Neural cell (in vitro differentiated cells): ENCODE results near the gene KAT2A. TPM values are rescaled to one million over a fixed set of nuclear protein-coding genes. Genes with fewer than 3 reads are reported as not detected.

Experiments
- H2AFZ ChIP-seq: fragments of 200-600, 300-800 bp; sonication (generic), shearing (Covaris generic); 2 replicates; pipeline ENCODE4 v1.6.0; 2014; ENCODE audit warnings: low read depth, mild to moderate bottlenecking, antibody characterized with exemption, low read length, moderate library complexity
- H3F3A ChIP-seq: fragments of 200-600 bp; shearing (Covaris generic); 2 replicates; pipeline ENCODE4 v1.6.1; 2016; ENCODE audit warnings: mild to moderate bottlenecking, moderate library complexity, mixed read lengths, antibody characterized with exemption, low read length; ENCODE audit not compliant: insufficient read depth, poor library complexity, severe bottlenecking
- H3K27ac ChIP-seq: fragments of 200-600, 300-800 bp; sonication (generic), shearing (Covaris generic); 2 replicates; pipeline ENCODE4 v1.5.1; 2014; ENCODE audit warnings: mild to moderate bottlenecking, low read length, moderate library complexity
- H3K27me3 ChIP-seq: fragments of 300-800, 200-600 bp; sonication (generic), shearing (Covaris generic); 2 replicates; pipeline ENCODE4 v1.6.0; 2014; ENCODE audit warnings: mild to moderate bottlenecking, low read depth, low read length, moderate library complexity; ENCODE audit not compliant: insufficient read depth
- H3K36me3 ChIP-seq: fragments of 300-800, 200-600 bp; sonication (generic), shearing (Covaris generic); 2 replicates; pipeline ENCODE4 v1.5.1; 2014; ENCODE audit warnings: mild to moderate bottlenecking, antibody characterized with exemption, low read length, moderate library complexity; ENCODE audit not compliant: insufficient read depth
- H3K4me2 ChIP-seq: fragments of 300-800, 200-600 bp; sonication (generic), shearing (Covaris generic); 2 replicates; pipeline ENCODE4 v1.6.0; 2014; ENCODE audit warnings: mild to moderate bottlenecking, low read length
- H3K4me3 ChIP-seq: fragments of 300-800, 200-600 bp; sonication (generic), shearing (Covaris generic); 2 replicates; pipeline ENCODE4 v1.5.1; 2014; ENCODE audit warnings: mild to moderate bottlenecking, low read length, moderate library complexity
- H3K79me2 ChIP-seq: fragments of 200-600 bp; shearing (Covaris generic); replicated peaks from 2 replicates; pipeline ENCODE4 v1.6.0; 2014; ENCODE audit warnings: mild to moderate bottlenecking, low read length, moderate library complexity; ENCODE audit not compliant: insufficient read depth
- H3K9ac ChIP-seq: fragments of 300-800, 200-600 bp; sonication (generic), shearing (Covaris generic); 2 replicates; pipeline ENCODE4 v1.6.1; 2016; ENCODE audit warnings: mild to moderate bottlenecking, low read length, mixed read lengths
- H3K9me2 ChIP-seq: fragments of 200-600 bp; shearing (Covaris generic); 2 replicates; pipeline ENCODE4 v1.6.1; 2016; ENCODE audit warnings: mild to moderate bottlenecking, low read length, mixed read lengths; ENCODE audit not compliant: insufficient read depth
- H3K9me3 ChIP-seq: fragments of 200-600, 300-800 bp; sonication (generic), shearing (Covaris generic); 2 replicates; pipeline ENCODE4 v1.6.1; 2016; ENCODE audit warnings: mild to moderate bottlenecking, mixed run types, low read length, moderate library complexity, mixed read lengths
- H4K20me1 ChIP-seq: fragments of 200-600 bp; shearing (Covaris generic); 2 replicates; pipeline ENCODE4 v1.6.1; 2016; ENCODE audit warnings: mild to moderate bottlenecking, mixed run types; ENCODE audit not compliant: insufficient read depth
- EP300 ChIP-seq: fragments of 450-650 bp; conservative IDR thresholded peaks from 2 replicates; pipeline ENCODE4 v1.6.1; 2014; ENCODE audit warnings: antibody characterized with exemption, mild to moderate bottlenecking, moderate library complexity; ENCODE audit not compliant: poor library complexity, severe bottlenecking
- EZH2 ChIP-seq: fragments of 200-600, 300-800 bp; shearing (Covaris generic), sonication (generic); IDR thresholded peaks from 2 replicates; pipeline ENCODE4 v1.6.1; 2014; ENCODE audit warnings: antibody characterized with exemption, low read length, borderline replicate concordance, mild to moderate bottlenecking; ENCODE audit not compliant: insufficient read depth, poor library complexity, severe bottlenecking
- MXI1 ChIP-seq: fragments of 450-650 bp; conservative IDR thresholded peaks from 2 replicates; pipeline ENCODE4 v1.6.1; 2014; ENCODE audit warnings: antibody characterized with exemption, mild to moderate bottlenecking; ENCODE audit not compliant: poor library complexity, severe bottlenecking
- POLR2AphosphoS5 ChIP-seq: IDR thresholded peaks from 2 replicates; pipeline ENCODE4 v1.6.1; 2012
- RAD21 ChIP-seq: fragments of 450-650 bp; conservative IDR thresholded peaks from 2 replicates; pipeline ENCODE4 v1.6.1; 2014; ENCODE audit warnings: antibody characterized with exemption, mild to moderate bottlenecking, moderate library complexity
- SMC3 ChIP-seq: fragments of 450-650 bp; conservative IDR thresholded peaks from 2 replicates; pipeline ENCODE4 v1.6.1; 2014; ENCODE audit warnings: antibody characterized with exemption, mild to moderate bottlenecking, moderate library complexity; ENCODE audit not compliant: poor library complexity
- TAF1 ChIP-seq: IDR thresholded peaks from 2 replicates; pipeline ENCODE4 v1.6.1; 2012; ENCODE audit warnings: low read depth
- polyA plus RNA-seq: library from polyadenylated mRNA; depleted of rRNA; stranded (reverse); fragments of >200 nt; gene quantifications from 2 replicates; pipeline ENCODE4 v1.2.3, GENCODE V29; 2014
- TF ChIP-seq, protein P1 (sequence below): IDR thresholded peaks from 2 replicates; pipeline ENCODE4 v1.6.1; 2012; ENCODE audit warnings: borderline replicate concordance

KAT2A gene
- polyA plus RNA-seq, 1 donor from 2014 or later = 39.9 TPM

DNA sequence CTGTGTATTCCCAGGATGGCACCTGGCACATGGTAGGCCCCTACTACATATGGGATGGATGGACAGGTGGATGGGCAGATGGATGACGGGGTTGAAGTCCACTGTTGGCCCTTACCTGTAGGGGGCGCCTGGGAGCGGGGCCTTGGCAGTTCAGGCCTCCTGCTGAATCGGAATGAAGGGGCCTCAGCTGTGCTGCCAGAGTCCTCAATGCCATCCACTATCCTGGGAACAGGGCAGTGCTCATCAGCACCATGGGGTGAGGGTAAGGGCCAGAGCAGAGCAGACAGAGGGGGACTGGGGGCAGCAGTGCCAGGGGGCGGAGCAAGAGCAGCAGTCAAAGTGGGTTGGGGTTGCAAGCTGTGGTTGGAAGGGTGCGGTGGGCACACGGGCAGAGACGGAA lies 41.9 kb upstream of the KAT2A start:
- H3K27ac ChIP-seq = no peak overlapping the region
- H3K79me2 ChIP-seq = no peaks in the 10 kb centered on the region
- H3K9me3 ChIP-seq = no peaks in the 10 kb centered on the region
- H3F3A ChIP-seq = no peaks in the 10 kb centered on the region
- no peak overlapping the region for H3K9ac ChIP-seq
- no peak overlapping the region for H3K4me2 ChIP-seq
- no peaks in the 10 kb centered on the region for H3K9me2 ChIP-seq
- no peak for TF ChIP-seq POLR2AphosphoS5
- TF ChIP-seq TAF1 = no peak
- H3K36me3 ChIP-seq = no peaks in the 10 kb centered on the region
- no peak overlapping the region for H3K4me3 ChIP-seq
- H3K27me3 ChIP-seq = no peaks in the 10 kb centered on the region
- H4K20me1 ChIP-seq = no peaks in the 10 kb centered on the region
- no peak overlapping the region for H2AFZ ChIP-seq

DNA sequence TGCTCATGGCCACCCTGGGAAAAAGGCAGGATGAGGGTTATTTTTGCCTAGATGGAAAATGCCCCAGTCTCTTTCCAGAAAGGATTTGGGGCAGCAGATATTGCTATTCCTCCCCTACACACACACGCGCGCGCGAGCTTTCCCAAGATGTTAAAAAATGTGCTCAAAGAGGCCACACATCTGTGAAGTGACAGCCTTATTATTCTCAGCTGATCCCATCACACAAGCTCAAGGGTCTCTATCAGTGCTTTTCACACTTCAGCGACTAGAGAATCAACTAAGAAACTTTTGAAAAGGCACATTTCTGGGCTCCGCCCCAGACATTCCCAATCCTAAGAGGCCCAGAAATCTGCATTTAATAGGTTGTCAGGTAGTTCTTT lies 39.4 kb upstream of the KAT2A start:
- no peaks in the 10 kb centered on the region for H3K9me3 ChIP-seq
- no peak overlapping the region for H3K9ac ChIP-seq
- no peak overlapping the region for H2AFZ ChIP-seq
- TF ChIP-seq EP300 = no peak
- no peaks in the 10 kb centered on the region for H4K20me1 ChIP-seq
- H3K27me3 ChIP-seq = no peaks in the 10 kb centered on the region
- no peaks in the 10 kb centered on the region for H3K9me2 ChIP-seq
- no peaks in the 10 kb centered on the region for H3F3A ChIP-seq
- no peak overlapping the region for H3K4me2 ChIP-seq
- H3K4me3 ChIP-seq = no peak overlapping the region
- no peaks in the 10 kb centered on the region for H3K36me3 ChIP-seq
- no peak overlapping the region for H3K27ac ChIP-seq
- H3K79me2 ChIP-seq = no peaks in the 10 kb centered on the region

DNA sequence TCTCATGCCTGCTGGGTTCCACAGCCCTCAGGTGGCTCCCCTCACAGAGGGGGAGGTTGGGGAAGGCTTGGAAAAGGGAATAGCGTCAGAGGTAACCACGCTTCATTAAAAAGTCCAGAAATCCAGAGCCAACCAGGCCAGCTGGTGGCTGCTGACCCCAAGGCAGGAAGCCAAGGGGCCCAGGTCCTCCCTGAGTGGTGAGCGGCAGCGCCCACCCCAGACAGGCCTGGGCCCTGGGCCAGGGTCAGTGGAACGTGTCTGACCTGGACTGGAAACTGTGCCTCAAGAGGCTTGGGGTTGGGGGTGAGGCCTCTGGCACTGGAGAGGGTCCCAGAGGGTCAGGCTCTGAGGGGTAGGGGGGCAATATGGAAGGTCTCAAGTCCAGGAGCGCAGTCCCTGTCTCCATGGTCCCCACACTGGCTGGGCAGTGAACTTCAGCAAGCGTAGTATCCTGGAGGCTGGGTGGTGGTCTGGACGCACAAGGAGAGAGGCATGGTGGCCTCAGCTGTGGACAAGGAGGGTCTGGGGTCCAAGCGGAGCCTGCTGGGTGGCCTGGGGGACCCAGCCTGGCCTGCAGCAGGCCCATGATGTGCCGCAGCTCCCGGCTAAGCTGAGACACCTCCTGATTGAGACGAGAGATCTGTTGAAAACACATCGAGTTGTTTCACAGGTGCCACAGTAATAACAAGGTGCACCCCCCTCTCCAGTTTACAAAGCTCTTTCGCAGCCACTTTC lies 38.8 kb upstream of the KAT2A start:
- no peak overlapping the region for H3K27ac ChIP-seq
- H3K9me2 ChIP-seq = no peaks in the 10 kb centered on the region
- no peaks in the 10 kb centered on the region for H3K27me3 ChIP-seq
- H3K79me2 ChIP-seq = no peaks in the 10 kb centered on the region
- no peak for TF ChIP-seq RAD21
- no peak for TF ChIP-seq POLR2AphosphoS5
- TF ChIP-seq MXI1 = no peak
- no peak for TF ChIP-seq TAF1
- no peak for TF ChIP-seq EP300
- TF ChIP-seq SMC3 = no peak
- H3K4me3 ChIP-seq = no peak overlapping the region
- H3K9me3 ChIP-seq = no peaks in the 10 kb centered on the region
- H3K4me2 ChIP-seq = no peak overlapping the region
- no peaks in the 10 kb centered on the region for H3F3A ChIP-seq
- no peaks in the 10 kb centered on the region for H3K36me3 ChIP-seq
- H2AFZ ChIP-seq = no peak overlapping the region
- no peaks in the 10 kb centered on the region for H4K20me1 ChIP-seq
- H3K9ac ChIP-seq = no peak overlapping the region

DNA sequence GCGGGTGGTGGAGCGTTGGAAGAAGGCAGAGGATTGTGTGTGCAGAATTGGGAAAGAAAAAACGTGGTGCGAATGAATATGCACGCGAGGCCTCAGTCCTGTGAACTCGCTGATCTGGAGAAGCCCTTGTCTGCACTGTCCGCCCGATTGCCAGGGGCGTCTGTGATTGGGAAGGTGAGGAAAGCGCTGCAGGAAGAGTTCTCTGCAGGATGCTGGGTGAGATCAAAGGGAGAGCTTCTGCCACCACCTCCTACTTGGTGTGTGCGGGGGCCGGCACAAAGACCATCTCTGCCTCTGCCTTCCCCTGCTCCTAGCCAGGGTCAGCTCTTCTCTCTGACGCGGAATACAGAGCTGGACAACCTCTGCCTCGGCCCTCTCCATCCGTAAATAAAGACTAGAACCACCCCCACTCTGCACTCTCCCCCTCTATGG lies 34.5 kb upstream of the KAT2A start:
- peaks cover 28% of the 10 kb centered on the region for H3K79me2 ChIP-seq
- H3K9me2 ChIP-seq = no peaks in the 10 kb centered on the region
- no peak overlapping the region for H3K4me2 ChIP-seq
- TF ChIP-seq SMC3 = no peak
- no peak for TF ChIP-seq TAF1
- TF ChIP-seq EZH2 = no peak
- TF ChIP-seq, protein P1, sequence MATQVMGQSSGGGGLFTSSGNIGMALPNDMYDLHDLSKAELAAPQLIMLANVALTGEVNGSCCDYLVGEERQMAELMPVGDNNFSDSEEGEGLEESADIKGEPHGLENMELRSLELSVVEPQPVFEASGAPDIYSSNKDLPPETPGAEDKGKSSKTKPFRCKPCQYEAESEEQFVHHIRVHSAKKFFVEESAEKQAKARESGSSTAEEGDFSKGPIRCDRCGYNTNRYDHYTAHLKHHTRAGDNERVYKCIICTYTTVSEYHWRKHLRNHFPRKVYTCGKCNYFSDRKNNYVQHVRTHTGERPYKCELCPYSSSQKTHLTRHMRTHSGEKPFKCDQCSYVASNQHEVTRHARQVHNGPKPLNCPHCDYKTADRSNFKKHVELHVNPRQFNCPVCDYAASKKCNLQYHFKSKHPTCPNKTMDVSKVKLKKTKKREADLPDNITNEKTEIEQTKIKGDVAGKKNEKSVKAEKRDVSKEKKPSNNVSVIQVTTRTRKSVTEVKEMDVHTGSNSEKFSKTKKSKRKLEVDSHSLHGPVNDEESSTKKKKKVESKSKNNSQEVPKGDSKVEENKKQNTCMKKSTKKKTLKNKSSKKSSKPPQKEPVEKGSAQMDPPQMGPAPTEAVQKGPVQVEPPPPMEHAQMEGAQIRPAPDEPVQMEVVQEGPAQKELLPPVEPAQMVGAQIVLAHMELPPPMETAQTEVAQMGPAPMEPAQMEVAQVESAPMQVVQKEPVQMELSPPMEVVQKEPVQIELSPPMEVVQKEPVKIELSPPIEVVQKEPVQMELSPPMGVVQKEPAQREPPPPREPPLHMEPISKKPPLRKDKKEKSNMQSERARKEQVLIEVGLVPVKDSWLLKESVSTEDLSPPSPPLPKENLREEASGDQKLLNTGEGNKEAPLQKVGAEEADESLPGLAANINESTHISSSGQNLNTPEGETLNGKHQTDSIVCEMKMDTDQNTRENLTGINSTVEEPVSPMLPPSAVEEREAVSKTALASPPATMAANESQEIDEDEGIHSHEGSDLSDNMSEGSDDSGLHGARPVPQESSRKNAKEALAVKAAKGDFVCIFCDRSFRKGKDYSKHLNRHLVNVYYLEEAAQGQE = no peak
- no peak overlapping the region for H3K9ac ChIP-seq
- H4K20me1 ChIP-seq = no peaks in the 10 kb centered on the region
- H3K36me3 ChIP-seq = no peaks in the 10 kb centered on the region
- H3K4me3 ChIP-seq = peak overlapping the region; percentile 92
- H3F3A ChIP-seq = no peaks in the 10 kb centered on the region
- no peaks in the 10 kb centered on the region for H3K27me3 ChIP-seq
- no peaks in the 10 kb centered on the region for H3K9me3 ChIP-seq
- H3K27ac ChIP-seq = no peak overlapping the region
- no peak overlapping the region for H2AFZ ChIP-seq
